Measurements from ENCODE around the gene TATDN2. TPM values are rescaled to one million over a fixed set of nuclear protein-coding genes. Genes with fewer than 3 reads are reported as not detected.

TATDN2 gene
- total and polyA plus RNA-seq, 2 experiments from 2014 or later = 4.6 to 8.4 TPM

DNA sequence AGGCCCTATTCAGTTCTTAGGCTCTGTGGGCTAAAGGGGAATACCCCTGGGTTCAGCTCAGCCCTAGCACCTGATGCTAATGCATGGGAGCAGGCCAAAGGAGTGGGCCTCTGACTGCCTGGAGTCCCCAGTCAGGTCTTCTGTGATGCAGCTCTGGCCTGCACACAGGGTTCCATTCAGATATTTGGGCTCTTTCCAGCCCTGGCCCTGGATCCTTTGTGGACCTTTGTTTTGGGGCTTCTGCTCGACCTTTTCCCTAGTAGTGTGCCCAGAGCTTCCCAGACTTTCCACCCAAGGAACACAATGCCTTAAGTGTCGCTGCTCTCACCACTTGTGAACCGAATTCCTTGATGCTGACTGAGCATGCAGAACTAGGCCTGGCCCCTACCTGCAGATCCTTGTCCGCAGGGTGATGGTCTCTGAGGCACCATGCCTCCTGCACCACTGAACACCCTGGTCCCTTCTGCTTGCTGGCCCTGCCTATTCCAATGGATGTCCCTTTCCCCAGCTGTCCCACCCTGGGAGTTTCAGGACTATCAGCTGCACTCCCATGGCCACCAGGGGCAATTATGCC, 67.6 kb downstream of the TATDN2 start:
- Histone ChIP-seq H2AFZ (no peak overlapping the region), H3K36me3 (ENCODE audit: low read depth) (peaks cover 66% of the 10 kb centered on the region), H3K4me2 (ENCODE audit: unreplicated experiment) (no peak overlapping the region), H3K9ac (no peak overlapping the region), H3K27me3 (replicated peaks; ENCODE audit: insufficient read depth) (no peaks in the 10 kb centered on the region), H3K4me3 (no peak overlapping the region), H3K27ac (no peak overlapping the region), H3K9me2 (ENCODE audit: insufficient read depth) (no peaks in the 10 kb centered on the region), H3K4me1 (ENCODE audit: insufficient read depth) (peaks cover 22% of the 10 kb centered on the region), H3K79me2 (ENCODE audit: insufficient read depth) (peaks cover 94% of the 10 kb centered on the region), H3K9me3 (ENCODE audit: low read depth) (no peaks in the 10 kb centered on the region), H3F3A (ENCODE audit: insufficient read depth) (peaks cover 40% of the 10 kb centered on the region), H4K20me1 (ENCODE audit: insufficient read depth) (peaks cover 8% of the 10 kb centered on the region; the same call in 1 of the 2 replicates)
- no peak for DNase-seq
- in situ Hi-C loops (cut with MboI) = no loop called here
- no peak for TF ChIP-seq EZH2 (IDR thresholded peaks at IDR 0.05; ENCODE audit: insufficient read depth, poor library complexity, severe bottlenecking)
- no peak for TF ChIP-seq EZH2phosphoT487 (IDR thresholded peaks at IDR 0.05; ENCODE audit: insufficient read depth, low read depth)
- 80 to 84% methylated on average over 4 of the region's 4 CpGs for WGBS, 2 experiments (ENCODE audit: low coverage in 1 of 2, low lambda C conversion rate in 2 of 2, missing lambda C conversion rate in 2 of 2)

- H3K4me1 ChIP-seq (ENCODE audit: insufficient read depth) = peaks cover 16% of the 10 kb centered on the region
- peaks cover 8% of the 10 kb centered on the region; the same call in 1 of the 2 replicates for H4K20me1 ChIP-seq (ENCODE audit: insufficient read depth)
- peaks cover 82% of the 10 kb centered on the region for H3K79me2 ChIP-seq (ENCODE audit: insufficient read depth)
- no peak overlapping the region for H3K9ac ChIP-seq
- no peak overlapping the region for H3K27ac ChIP-seq
- H3K27me3 ChIP-seq (replicated peaks; ENCODE audit: insufficient read depth) = no peaks in the 10 kb centered on the region
- TF ChIP-seq EZH2phosphoT487 (IDR thresholded peaks at IDR 0.05; ENCODE audit: insufficient read depth, low read depth) (no peak), EZH2 (IDR thresholded peaks at IDR 0.05; ENCODE audit: insufficient read depth, poor library complexity, severe bottlenecking) (no peak)
- no peaks in the 10 kb centered on the region for H3K9me2 ChIP-seq (ENCODE audit: insufficient read depth)
- WGBS, 2 experiments (ENCODE audit: low coverage in 1 of 2, low lambda C conversion rate in 2 of 2, missing lambda C conversion rate in 2 of 2) = 83 to 88% methylated on average over 4 of the region's 4 CpGs
- no peak for DNase-seq
- H2AFZ ChIP-seq = no peak overlapping the region
- H3F3A ChIP-seq (ENCODE audit: insufficient read depth) = peaks cover 31% of the 10 kb centered on the region
- no peaks in the 10 kb centered on the region for H3K9me3 ChIP-seq (ENCODE audit: low read depth)
- H3K36me3 ChIP-seq (ENCODE audit: low read depth) = peaks cover 51% of the 10 kb centered on the region
- no peak overlapping the region for H3K4me3 ChIP-seq
- in situ Hi-C loops (cut with MboI) = no loop called here
- H3K4me2 ChIP-seq (ENCODE audit: unreplicated experiment) = no peak overlapping the region
Measured at GRCh38 chr3:10317311-10317960, 69.2 kb downstream of the TATDN2 start.

DNA sequence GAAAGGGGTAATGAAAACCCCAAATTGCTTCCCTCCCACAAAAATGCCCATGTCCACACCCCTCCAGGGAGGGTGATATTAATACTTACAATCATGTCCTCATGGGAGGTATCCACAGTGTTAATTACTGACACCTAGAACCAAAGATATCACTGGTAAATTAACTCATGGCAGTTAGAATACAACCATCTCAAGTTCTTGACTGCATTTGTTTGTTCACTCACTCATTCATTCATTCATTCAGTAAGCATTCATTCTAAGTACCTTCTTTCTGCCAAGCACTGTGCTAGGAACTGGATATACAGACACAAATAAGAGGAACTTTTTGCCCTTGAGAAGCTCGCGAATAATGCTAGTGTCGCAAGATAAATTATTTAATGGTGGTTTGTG, 69.7 kb downstream of the TATDN2 start:
- H3K27me3 ChIP-seq (replicated peaks; ENCODE audit: insufficient read depth) = no peaks in the 10 kb centered on the region
- peaks cover 46% of the 10 kb centered on the region for H3K36me3 ChIP-seq (ENCODE audit: low read depth)
- TF ChIP-seq EZH2 (IDR thresholded peaks at IDR 0.05; ENCODE audit: insufficient read depth, poor library complexity, severe bottlenecking) (no peak), EZH2phosphoT487 (IDR thresholded peaks at IDR 0.05; ENCODE audit: insufficient read depth, low read depth) (no peak)
- H3K9me2 ChIP-seq (ENCODE audit: insufficient read depth) = no peaks in the 10 kb centered on the region
- in situ Hi-C loops (cut with MboI) = no loop called here
- no peak overlapping the region for H3K9ac ChIP-seq
- no peak overlapping the region for H3K4me2 ChIP-seq (ENCODE audit: unreplicated experiment)
- H4K20me1 ChIP-seq (ENCODE audit: insufficient read depth) = peaks cover 8% of the 10 kb centered on the region; the same call in 1 of the 2 replicates
- no peak overlapping the region for H2AFZ ChIP-seq
- no peaks in the 10 kb centered on the region for H3K9me3 ChIP-seq (ENCODE audit: low read depth)
- no peak for DNase-seq
- H3F3A ChIP-seq (ENCODE audit: insufficient read depth) = peaks cover 25% of the 10 kb centered on the region
- 98 to 99% methylated on average over 3 of the region's 3 CpGs for WGBS, 2 experiments (ENCODE audit: low coverage in 1 of 2, low lambda C conversion rate in 2 of 2, missing lambda C conversion rate in 2 of 2)
- H3K4me1 ChIP-seq (ENCODE audit: insufficient read depth) = peaks cover 16% of the 10 kb centered on the region
- H3K27ac ChIP-seq = no peak overlapping the region
- H3K4me3 ChIP-seq = no peak overlapping the region
- H3K79me2 ChIP-seq (ENCODE audit: insufficient read depth) = peaks cover 77% of the 10 kb centered on the region

GRCh38 chr3:10319251-10319650, 71.0 kb downstream of the TATDN2 start:
- Histone ChIP-seq H2AFZ (no peak overlapping the region), H3K9me3 (ENCODE audit: low read depth) (no peaks in the 10 kb centered on the region), H3K4me2 (ENCODE audit: unreplicated experiment) (peak overlapping the region; percentile 96), H3K27ac (no peak overlapping the region), H3F3A (ENCODE audit: insufficient read depth) (peaks cover 15% of the 10 kb centered on the region), H3K9ac (peak overlapping the region; percentile 100), H3K36me3 (ENCODE audit: low read depth) (peaks cover 35% of the 10 kb centered on the region), H3K4me3 (peak overlapping the region; percentile 92), H3K79me2 (ENCODE audit: insufficient read depth) (peaks cover 64% of the 10 kb centered on the region), H3K27me3 (replicated peaks; ENCODE audit: insufficient read depth) (no peaks in the 10 kb centered on the region), H4K20me1 (ENCODE audit: insufficient read depth) (peaks cover 8% of the 10 kb centered on the region; the same call in 1 of the 2 replicates), H3K9me2 (ENCODE audit: insufficient read depth) (no peaks in the 10 kb centered on the region), H3K4me1 (ENCODE audit: insufficient read depth) (peaks cover 16% of the 10 kb centered on the region)
- in situ Hi-C loops (cut with MboI) = no loop called here
- no peak for TF ChIP-seq EZH2 (IDR thresholded peaks at IDR 0.05; ENCODE audit: insufficient read depth, poor library complexity, severe bottlenecking)
- TF ChIP-seq EZH2phosphoT487 (IDR thresholded peaks at IDR 0.05; ENCODE audit: insufficient read depth, low read depth) = no peak
- no peak for DNase-seq
- 32 to 36% methylated on average over 6 of the region's 6 CpGs for WGBS, 2 experiments (ENCODE audit: low coverage in 1 of 2, low lambda C conversion rate in 2 of 2, missing lambda C conversion rate in 2 of 2)

Measured in GM23248 (cell line).